Measurements from ENCODE around the gene MAG.

- TF ChIP-seq CTCF (IDR thresholded peaks at IDR 0.05; ENCODE audit: control extremely low read depth in 1 of 3, insufficient read depth in 1 of 3, low read depth in 1 of 3, low read length in 3 of 3) (no peak), RAD21 (IDR thresholded peaks at IDR 0.05 in 1 of 2, conservative IDR thresholded peaks at IDR 0.05 in 1 of 2; ENCODE audit: low read depth in 2 of 2, low read length in 2 of 2) (no peak), POLR2A (IDR thresholded peaks at IDR 0.05; ENCODE audit: control extremely low read depth in 1 of 2, low read depth in 2 of 2, low read length in 2 of 2) (no peak), ATF3 (IDR thresholded peaks at IDR 0.05; ENCODE audit: insufficient read depth, low read depth, low read length) (no peak), JUN (IDR thresholded peaks at IDR 0.05; ENCODE audit: low read depth, low read length) (no peak), EP300 (IDR thresholded peaks at IDR 0.05; ENCODE audit: borderline replicate concordance in 1 of 2, low read depth in 2 of 2, low read length in 2 of 2) (no peak), YY1 (IDR thresholded peaks at IDR 0.05; ENCODE audit: low read depth, low read length) (no peak), EZH2 (IDR thresholded peaks at IDR 0.05; ENCODE audit: low read depth, low read length, severe bottlenecking) (no peak), TCF12 (IDR thresholded peaks at IDR 0.05; ENCODE audit: low read depth, low read length) (no peak), NANOG (IDR thresholded peaks at IDR 0.05; ENCODE audit: insufficient read depth, low read depth, low read length, poor library complexity, severe bottlenecking) (no peak), SIX5 (IDR thresholded peaks at IDR 0.05; ENCODE audit: low read depth, low read length) (no peak), PHF8 (conservative IDR thresholded peaks at IDR 0.05; ENCODE audit: low read depth, low read length) (no peak), TAF1 (IDR thresholded peaks at IDR 0.05; ENCODE audit: low read depth, low read length) (no peak), CREB1 (IDR thresholded peaks at IDR 0.05) (no peak)
Observed at GRCh38 chr19:35297922-35298321, 6.0 kb downstream of the MAG start.

Data from H1 (cell line).